IPS-NIHi11 (cell line): ENCODE results near the gene OR4Q2.
"Not testable (repeated sequence)": the region's sequence is repeated elsewhere in the genome, so short reads cannot be mapped to it uniquely, and the experiment has no call there.

Experiments
- DNase-seq: peaks from one replicate; pipeline ENCODE4 v3.0.0; 2012; ENCODE audit warnings: mixed read lengths, low spot score

OR4Q2 gene

DNA sequence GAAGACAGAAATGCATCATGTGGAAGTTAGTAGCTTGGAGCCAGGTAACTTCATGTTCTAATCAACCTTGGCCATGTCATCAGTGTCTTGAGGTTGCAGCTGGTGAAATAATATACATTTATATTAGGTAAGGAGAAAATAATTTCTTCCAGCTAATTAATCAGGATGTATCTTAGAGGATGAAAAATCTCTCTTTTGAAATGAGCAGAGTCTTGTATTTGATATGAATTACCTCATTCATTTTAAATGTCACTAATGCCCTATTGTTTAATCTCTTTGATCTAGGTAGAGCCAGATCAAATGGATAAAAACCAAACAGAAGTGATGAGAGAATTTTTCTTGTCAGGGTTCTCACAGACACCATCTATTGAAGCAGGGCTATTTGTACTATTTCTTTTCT lies at the start of gene OR4Q2:
Gene OR4Q2 (plus strand): TSS at position 301 of the 400 bp plus-strand sequence.
- no peak for DNase-seq

DNA sequence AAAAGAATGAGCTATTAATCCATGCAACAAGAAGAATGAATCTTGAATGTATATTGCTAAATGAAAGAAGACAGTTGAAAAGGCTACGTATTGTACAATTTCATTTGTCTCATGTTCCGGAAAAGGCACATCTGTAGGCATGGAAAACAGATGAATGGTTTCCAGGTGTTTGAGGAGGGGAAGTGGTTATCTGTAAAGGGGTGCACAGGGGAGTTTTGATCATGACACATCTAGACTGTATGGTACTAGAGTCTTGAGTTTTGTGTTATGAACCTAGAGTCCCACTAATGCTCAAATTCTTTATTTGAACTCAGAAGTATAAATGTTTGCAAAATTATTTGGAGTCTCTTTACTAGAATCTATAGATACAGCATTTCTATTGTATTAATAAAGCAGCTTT lies 32.2 kb upstream of the OR4Q2 start:
- DNase-seq, result not testable (repeated sequence)

- DNase-seq, result no peak
Observed at GRCh38 chr14:19974844-19975243, 27.1 kb upstream of the OR4Q2 start.

GRCh38 chr14:19975291-19975690 lies 26.7 kb upstream of the OR4Q2 start, which contains the start of gene OR4K15:
Gene OR4K15 (plus strand): TSS chr14:19975591. CDS start chr14:19975591, 0 bp downstream.
- no peak for DNase-seq

DNA sequence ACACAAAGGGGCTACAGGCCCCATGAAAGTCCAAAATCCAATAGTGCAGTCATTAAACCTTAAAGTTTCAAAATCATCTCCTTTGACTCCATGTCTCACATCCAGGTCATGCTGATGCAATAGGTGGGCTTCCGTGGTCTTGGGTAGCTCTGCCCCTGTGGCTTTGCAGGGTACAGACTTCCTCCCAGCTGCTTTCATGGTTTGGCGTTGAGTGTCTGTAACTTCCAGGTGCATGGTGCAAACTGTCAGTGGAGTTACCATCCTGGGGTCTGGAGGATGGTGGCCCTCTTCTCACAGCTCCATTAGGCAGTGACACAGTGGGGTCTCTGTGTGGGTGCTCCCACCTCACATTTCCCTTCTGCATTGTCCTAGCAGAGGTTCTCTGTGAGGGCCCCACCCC lies 8.5 kb upstream of the OR4Q2 start:
- DNase-seq, result no peak

GRCh38 chr14:20002319-20002718 lies 356 bp downstream of the OR4Q2 start:
- no peak for DNase-seq

GRCh38 chr14:20008156-20008555 lies 6.2 kb downstream of the OR4Q2 start:
- DNase-seq, result no peak

DNA sequence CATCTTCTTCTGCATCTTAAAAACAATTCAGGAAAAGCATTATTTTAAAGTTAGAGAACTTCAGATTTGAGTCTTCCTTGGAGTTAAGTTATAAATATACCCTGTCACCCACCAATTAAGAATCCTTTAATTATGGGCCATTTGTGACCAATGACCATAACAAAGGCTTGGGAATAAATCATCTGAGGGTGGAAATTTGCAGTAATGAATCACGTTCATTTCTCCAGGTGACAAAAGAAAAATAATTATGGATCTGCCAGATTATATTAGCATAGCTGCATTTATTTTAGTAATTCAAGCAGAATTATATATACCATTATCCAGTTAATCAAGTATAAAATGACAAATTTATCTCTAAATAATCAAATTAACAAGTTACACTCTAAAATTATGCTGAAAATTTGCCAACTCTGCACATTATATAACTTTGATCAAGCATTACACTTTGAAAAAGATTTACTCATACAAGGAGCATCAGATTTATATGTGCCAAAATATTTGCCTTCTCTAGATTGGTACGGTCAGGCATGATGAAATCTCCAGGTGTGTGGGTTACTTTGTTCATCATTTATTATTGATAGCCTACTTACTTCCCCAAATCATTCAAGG lies 17.4 kb downstream of the OR4Q2 start, which contains the start of gene OR4K14:
Gene OR4K14 (minus strand): TSS at position 51 of the 609 bp plus-strand sequence. CDS start 4,114 bp downstream, outside the sequence.
- DNase-seq, result no peak

- no peak for DNase-seq
Observed at GRCh38 chr14:20031058-20031457, 29.1 kb downstream of the OR4Q2 start.

DNA sequence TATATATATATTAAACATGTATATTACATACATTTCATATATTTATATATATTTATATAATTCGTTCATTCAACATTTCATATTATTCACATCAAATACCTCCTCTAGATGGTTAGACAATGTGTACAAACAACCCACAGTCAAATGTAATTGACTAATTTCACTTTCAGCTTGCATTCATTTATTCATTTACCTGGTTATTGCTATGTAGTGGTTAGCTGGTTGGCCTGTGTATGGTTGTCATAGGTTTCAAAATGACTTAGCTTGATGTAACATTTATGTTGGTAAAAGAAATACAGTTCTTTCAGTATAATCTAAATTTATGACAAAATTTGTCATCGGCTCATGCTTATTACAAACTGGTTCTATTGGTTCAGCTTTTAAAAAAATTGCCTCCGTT lies 33.5 kb downstream of the OR4Q2 start:
- DNase-seq, result no peak

DNA sequence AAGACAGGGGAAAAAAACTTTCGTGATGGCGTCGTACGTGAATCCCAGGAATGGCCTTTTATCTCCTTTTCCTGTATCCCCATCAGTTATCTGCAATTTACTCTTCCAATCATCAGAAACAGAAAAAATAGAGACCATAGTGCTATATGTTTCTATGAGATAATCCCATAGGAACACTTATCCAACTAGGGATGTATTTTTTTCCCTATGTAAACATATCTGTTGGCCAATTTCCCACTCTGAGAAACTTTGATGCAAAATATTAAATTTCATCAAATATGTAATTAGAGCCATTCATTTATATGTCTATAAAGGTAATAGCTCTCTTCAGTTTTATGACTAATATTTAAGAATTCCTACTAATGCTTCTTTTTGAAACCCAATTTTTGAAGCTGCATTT lies 34.0 kb downstream of the OR4Q2 start, which contains the start of gene OR4K13:
Gene OR4K13 (minus strand): TSS at position 101 of the 400 bp plus-strand sequence. CDS start 1,280 bp downstream, outside the sequence.
- DNase-seq, result no peak

GRCh38 chr14:20044243-20044642 lies 42.3 kb downstream of the OR4Q2 start:
- no peak for DNase-seq

GRCh38 chr14:20048202-20048601 lies 46.2 kb downstream of the OR4Q2 start:
- no peak for DNase-seq
